ENCODE measurements around the gene PCYT2.

Gene PCYT2

GRCh38 chr17:81869221-81870130 lies 41.7 kb downstream of the PCYT2 start:
- peak; percentile 43 for DNase-seq

- no peak for DNase-seq
Observed at GRCh38 chr17:81868674-81869220, 42.5 kb downstream of the PCYT2 start.

DNA sequence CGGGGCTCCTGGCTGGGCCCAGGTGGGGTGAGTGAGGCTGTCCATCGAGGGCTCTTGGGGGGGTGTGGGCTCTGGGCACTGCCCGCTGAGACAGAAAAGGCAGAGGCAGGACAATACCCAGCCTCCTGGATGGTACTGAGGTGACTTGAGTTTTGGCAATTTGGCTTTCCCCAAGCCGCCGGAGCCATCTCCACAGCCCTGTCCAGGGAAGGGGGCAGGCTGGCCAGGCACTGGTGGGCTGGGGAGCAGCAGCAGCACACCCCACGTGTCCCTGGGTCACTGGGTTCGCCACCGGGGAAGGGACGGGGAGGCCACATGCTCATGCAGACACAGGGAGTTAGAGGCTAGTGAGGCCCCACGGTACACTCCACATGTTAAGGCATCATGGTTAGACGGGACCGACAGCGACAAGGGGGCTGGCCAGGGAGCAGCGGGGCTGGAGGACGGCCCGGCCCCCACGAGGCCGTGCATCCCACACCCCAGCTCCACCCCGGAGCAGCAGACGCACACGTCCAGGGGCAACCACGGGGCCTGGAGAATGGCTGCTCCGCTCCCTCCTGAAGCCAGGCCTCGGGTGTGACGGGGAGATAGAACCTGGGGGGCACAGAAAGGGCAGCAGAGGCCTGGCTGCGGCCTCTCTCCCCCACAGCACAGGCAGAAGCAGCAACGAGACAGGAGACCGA lies 43.1 kb downstream of the PCYT2 start:
- DNase-seq = no peak

GRCh38 chr17:81867170-81867990 lies 43.8 kb downstream of the PCYT2 start:
- DNase-seq = peak; percentile 29

GRCh38 chr17:81866440-81867169 lies 44.6 kb downstream of the PCYT2 start:
- no peak for DNase-seq

DNA sequence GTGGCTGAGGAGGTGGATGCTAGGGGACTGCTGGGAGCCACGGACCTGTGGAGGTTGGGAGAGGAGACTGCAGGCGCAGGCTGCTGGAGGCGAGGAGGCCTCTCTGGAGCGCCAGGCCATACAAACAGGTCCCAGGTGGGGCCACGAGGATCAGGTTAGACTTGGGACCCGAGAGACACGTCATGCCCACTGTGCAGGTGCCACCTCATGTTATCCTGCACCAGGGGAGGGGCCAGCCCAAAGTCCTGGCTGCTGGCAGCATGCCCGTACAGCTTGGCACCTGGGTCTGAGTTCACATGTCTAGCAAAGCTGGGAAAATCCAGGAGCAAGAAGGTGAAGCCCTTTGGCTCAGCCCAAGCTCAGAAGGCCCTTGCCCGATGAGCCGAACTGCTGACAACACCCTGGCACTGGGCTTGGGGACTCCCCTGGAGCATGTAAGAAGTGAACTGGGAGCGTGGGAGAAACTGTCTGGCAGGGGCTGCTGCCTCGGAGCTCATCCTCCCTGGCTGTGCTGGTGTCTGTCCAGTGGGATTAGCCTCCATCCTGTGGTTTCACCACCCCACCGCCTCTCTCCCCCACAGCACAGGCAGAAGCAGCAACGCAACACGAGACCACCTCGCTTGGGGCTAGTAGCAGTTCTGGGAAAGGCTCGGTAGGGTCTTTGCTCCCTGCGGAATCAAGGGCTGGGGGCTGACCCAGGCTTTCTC lies 45.3 kb downstream of the PCYT2 start:
- no peak for DNase-seq

DNA sequence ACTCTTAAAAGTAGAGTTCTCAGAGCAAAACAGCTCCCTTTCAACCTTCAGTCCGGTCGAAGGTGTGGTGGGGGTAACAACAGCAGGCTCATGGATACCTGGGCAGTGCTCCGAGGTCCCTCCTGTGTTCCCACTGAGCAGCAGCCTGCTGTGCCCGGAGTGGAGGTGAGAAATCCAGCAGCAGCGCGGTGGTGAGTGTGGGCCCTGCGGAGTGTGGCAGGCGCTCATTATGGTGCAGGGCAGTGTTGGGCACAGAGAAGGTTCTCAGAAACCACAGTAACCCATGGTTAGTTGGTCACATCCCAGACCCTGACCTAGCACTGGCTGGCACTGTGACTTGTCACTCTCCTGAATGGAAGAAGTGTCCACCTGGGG lies 45.9 kb downstream of the PCYT2 start:
- no peak for DNase-seq

DNA sequence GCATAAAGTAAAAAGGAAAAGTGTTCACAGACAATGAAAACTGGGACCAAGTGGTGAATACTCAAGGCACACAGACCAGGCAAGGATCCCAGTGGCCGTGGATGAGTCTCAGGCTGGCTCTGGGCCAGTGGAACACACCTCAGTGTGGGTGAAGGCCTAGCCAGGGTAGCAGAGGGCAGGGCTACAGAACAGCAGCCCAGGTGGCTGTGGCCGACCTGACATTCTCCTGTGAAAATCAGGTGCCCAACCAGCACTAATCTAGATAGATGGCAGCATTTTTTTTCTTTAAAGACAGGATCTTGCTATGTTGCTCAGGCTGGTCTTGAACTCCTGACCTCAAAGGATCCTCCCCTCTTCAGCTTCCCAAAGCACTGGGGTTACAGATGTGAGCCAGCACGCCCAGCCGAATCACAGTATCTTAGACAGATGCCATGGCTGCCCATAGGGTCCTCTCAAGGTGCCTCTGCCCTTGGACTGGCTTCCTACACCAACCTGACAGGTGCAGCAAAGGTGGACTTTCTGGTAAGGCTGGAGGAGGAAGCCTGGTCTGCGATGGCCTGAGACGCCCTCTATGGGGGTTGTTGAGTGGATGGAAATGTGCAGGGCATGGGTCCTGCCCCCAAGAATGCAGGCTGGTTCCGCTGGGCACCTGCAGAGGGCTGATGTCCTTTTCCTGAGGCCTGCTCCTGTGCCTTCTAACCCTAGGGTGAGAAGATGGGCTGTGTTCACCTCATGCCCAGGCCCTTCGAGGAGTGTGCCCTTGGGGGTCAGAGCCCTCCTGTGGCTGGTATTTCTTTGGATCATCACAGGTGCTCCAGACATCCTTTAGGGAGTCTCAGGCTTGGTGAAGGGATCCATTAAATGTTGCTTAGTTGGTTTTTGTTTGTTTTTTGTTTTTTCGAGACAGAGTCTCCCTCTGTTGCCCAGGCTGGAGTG lies 47.1 kb downstream of the PCYT2 start:
- DNase-seq = no peak

- DNase-seq = no peak
Observed at GRCh38 chr17:81863123-81863675, 48.0 kb downstream of the PCYT2 start.

GRCh38 chr17:81860756-81861568 lies 50.2 kb downstream of the PCYT2 start:
- peak; percentile 99 for DNase-seq

GRCh38 chr17:81859906-81860755 lies 51.1 kb downstream of the PCYT2 start, which contains the start of gene P4HB:
Gene P4HB (minus strand): TSS chr17:81860535. CDS start chr17:81860471, 64 bp downstream.
- DNase-seq = no peak

DNA sequence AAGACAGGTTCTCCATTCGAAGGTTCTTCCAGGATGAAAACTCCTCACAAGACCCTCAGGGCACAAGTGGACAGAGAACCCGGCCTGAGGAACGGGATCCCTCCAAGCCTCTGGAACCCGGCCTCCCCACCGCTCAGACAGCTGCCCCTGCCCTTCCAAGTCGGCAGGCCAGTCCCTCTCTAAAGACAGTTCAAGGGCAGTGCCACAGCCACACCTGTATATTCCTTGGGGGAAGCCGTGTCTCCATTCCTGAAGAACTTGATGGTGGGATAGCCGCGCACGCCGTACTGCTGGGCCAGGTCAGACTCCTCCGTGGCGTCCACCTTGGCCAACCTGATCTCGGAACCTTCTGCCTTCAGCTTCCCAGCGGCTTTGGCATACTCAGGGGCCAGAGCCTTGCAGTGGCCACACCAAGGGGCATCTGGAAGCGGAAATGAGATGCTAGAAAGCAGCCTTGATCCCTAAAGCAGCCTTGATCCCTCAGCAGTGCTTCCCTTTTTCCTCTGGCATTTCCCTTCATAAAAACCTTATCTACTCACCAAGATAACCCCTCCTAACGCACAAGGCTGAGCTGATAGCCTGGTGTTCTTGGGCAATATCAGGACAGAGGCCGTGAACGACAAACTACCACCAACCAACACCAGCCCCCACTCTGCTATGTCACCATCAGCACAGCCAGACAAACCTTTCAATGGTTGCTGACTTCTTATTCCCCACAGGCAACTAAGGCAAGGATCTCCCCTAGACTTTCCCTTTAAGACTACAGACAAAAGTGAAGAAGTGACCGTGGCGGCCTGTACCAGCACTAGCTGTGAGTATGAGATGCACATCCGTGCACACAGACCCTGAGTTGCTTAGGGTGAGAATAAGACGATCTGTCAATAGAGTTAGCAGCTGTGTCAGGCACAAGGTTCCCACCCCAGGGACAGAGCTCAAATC lies 52.0 kb downstream of the PCYT2 start:
- no peak for DNase-seq

- DNase-seq = no peak
Observed at GRCh38 chr17:81858170-81858966, 52.8 kb downstream of the PCYT2 start.

DNA sequence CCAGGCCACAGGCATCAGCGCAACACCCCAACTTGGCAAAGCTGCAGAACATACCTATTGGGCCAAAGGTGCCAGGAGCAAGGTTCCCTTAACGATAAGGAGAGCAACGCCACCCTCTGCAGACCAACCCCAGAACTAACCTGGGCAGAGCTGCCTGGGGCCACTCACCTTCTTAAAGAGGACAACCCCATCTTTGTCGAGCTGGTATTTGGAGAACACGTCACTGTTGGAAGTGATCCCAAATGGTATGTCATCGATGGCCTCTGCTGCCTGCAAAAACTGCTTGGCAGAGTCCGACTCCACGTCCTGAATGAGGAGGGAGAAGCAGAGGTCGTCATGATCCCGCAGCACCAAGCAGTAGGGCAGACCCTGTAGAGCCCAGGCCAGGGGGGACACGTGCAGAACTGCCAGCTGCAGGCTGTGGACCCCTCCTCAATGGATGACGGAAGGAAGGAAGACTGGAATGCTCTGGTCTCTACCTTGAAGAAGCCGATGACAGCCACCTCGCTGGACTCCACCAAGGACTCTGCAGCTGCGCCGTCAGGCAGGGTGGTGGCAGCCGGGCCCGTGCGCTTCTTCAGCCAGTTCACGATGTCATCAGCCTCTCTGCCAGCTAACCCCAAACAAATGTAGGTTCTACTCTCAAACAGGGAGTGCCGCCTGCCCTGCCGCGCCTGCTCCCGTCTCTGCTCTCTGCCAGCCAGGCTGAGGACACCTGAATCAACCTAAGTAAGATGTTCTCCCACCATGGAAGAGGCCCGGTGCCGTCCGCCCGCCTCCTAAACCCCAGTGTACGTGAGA lies 56.0 kb downstream of the PCYT2 start:
- DNase-seq = peak; percentile 19

DNA sequence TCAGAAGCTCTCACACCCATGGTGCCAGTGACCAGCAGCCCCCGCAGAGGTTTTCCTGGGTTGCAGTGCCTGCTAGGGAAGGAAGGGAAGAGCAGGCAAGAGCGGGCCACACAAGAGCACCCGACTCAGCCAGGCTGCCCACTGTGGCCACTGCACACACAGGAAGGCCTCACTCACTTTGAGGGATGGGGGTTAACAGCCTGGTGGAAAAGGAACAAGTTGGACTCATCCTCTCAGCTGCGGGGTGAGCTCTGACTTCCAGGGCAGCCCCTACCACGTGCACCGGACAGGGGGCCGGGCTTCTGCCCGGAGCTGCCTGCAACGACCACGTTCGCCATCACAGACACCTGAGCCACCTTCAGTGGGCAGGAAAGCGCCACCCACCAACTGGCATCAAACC lies 59.0 kb downstream of the PCYT2 start:
- no peak for DNase-seq

All from CD4-positive, alpha-beta T cell treated with Interleukin-17A for 4 hours (primary cell).